Keratinocyte (primary cell): ENCODE results near the gene PKP4. TPM values are rescaled to one million over a fixed set of nuclear protein-coding genes. Genes with fewer than 3 reads are reported as not detected.

ENCODE experiments used
- DNase-seq: peaks from one replicate; pipeline ENCODE4 v3.0.0-alpha.2; 2011; ENCODE audit warnings: low read depth, missing footprints, low spot score
- FAIRE-seq: peaks from 2 replicates; lab custom pipeline; 2011; peaks lifted over from hg19 to GRCh38; lab: Jason Lieb, UNC
- H2AFZ ChIP-seq: 2 replicates; pipeline ENCODE4 v1.6.0; 2012; ENCODE audit warnings: low read length, control low read depth, inconsistent platforms; ENCODE audit not compliant: control insufficient read depth
- H3K27ac ChIP-seq: 2 replicates; pipeline ENCODE4 v1.5.1; 2011; ENCODE audit warnings: low read length; ENCODE audit not compliant: control insufficient read depth, insufficient read depth
- H3K27me3 ChIP-seq: 3 replicates; pipeline ENCODE4 v1.6.0; 2011; ENCODE audit warnings: low read length; ENCODE audit not compliant: control insufficient read depth, insufficient read depth; ENCODE audit errors: extremely low read depth
- H3K36me3 ChIP-seq, 2 experiments: 2 replicates in 1 of 2; 3 replicates in 1 of 2; pipeline ENCODE4 v1.5.1; 2011; ENCODE audit warnings: low read length in 2 of 2, mild to moderate bottlenecking in 1 of 2; ENCODE audit not compliant: control insufficient read depth in 2 of 2, insufficient read depth in 2 of 2; ENCODE audit errors: extremely low read depth in 1 of 2
- H3K4me1 ChIP-seq: 3 replicates; pipeline ENCODE4 v1.5.1; 2011; ENCODE audit warnings: low read length; ENCODE audit not compliant: control insufficient read depth, insufficient read depth; ENCODE audit errors: extremely low read depth
- H3K4me2 ChIP-seq: 3 replicates; pipeline ENCODE4 v1.6.0; 2011; ENCODE audit warnings: low read depth, low read length; ENCODE audit not compliant: control insufficient read depth, insufficient read depth; ENCODE audit errors: extremely low read depth
- H3K4me3 ChIP-seq, 3 experiments: fragments of 200-600 bp in 1 of 3; sonication (generic) in 1 of 3; 2 replicates in 2 of 3; 3 replicates in 1 of 3; pipeline ENCODE4 v1.5.1; 2011 to 2016; ENCODE audit warnings: low read length in 3 of 3, mild to moderate bottlenecking in 3 of 3, control low read depth in 2 of 3, inconsistent platforms in 1 of 3, low read depth in 1 of 3, mixed read lengths in 1 of 3, mixed run types in 1 of 3, moderate library complexity in 1 of 3; ENCODE audit not compliant: control insufficient read depth in 2 of 3, insufficient read depth in 2 of 3; ENCODE audit errors: extremely low read depth in 1 of 3
- H3K79me2 ChIP-seq: 2 replicates; pipeline ENCODE4 v1.6.0; 2012; ENCODE audit warnings: low read length; ENCODE audit not compliant: control insufficient read depth, insufficient read depth
- H3K9ac ChIP-seq: 3 replicates; pipeline ENCODE4 v1.6.0; 2011; ENCODE audit warnings: low read length; ENCODE audit not compliant: control insufficient read depth, insufficient read depth; ENCODE audit errors: extremely low read depth
- H3K9me1 ChIP-seq: 3 replicates; pipeline ENCODE4 v1.6.0; 2011; ENCODE audit warnings: low read length; ENCODE audit not compliant: control insufficient read depth, insufficient read depth; ENCODE audit errors: extremely low read depth
- H3K9me3 ChIP-seq: 2 replicates; pipeline ENCODE4 v1.5.1; 2012; ENCODE audit warnings: low read depth, low read length; ENCODE audit not compliant: control insufficient read depth
- H4K20me1 ChIP-seq: 3 replicates; pipeline ENCODE4 v1.6.0; 2011; ENCODE audit warnings: low read length; ENCODE audit not compliant: control insufficient read depth, insufficient read depth; ENCODE audit errors: extremely low read depth
- EZH2 ChIP-seq: IDR thresholded peaks from one replicate; pipeline ENCODE4 v1.6.1; 2012; ENCODE audit warnings: inconsistent platforms, mild to moderate bottlenecking, low read length, moderate library complexity
- dilution Hi-C: fragments of 300-500 bp; cut with MboI; formaldehyde crosslinking; loops from one replicate; pipeline ENCODE4 v1.7.0; 2020; ENCODE audit warnings: low sequenced_read_pairs; ENCODE audit not compliant: extremely low pct_ligation_motif_present
- polyA plus RNA-seq, 5 experiments: library from polyadenylated mRNA; depleted of rRNA in 3 of 5; stranded (reverse) in 3 of 5; stranded (forward) in 1 of 5; unstranded in 1 of 5; fragments of >200 nt; gene quantifications; 1 replicate in 1 of 5; 2 replicates in 3 of 5; 3 replicates in 1 of 5; pipeline versions ENCODE4 v1.2.1 to v1.2.3, GENCODE V29; 2011 to 2012; ENCODE audit warnings: missing spikeins in 2 of 5, low read depth in 1 of 5, low replicate concordance in 1 of 5
- TF ChIP-seq, protein P1 (sequence below), 3 experiments: IDR thresholded peaks in 1 of 3; conservative IDR thresholded peaks in 1 of 3; optimal IDR thresholded peaks in 1 of 3; 2 replicates in 2 of 3; 3 replicates in 1 of 3; pipeline versions ENCODE3 to v1.5.1; 2011; ENCODE audit warnings: low read length in 3 of 3, mild to moderate bottlenecking in 3 of 3, moderate library complexity in 2 of 3, control low read depth in 1 of 3, inconsistent platforms in 1 of 3; ENCODE audit not compliant: insufficient read depth in 2 of 3; ENCODE audit errors: extremely low read depth in 1 of 3

The PKP4 gene
- polyA plus RNA-seq, 1 donor (not counting 4 experiments of a cell fraction or from before 2014, with no cell fraction given): 43.8 TPM

DNA sequence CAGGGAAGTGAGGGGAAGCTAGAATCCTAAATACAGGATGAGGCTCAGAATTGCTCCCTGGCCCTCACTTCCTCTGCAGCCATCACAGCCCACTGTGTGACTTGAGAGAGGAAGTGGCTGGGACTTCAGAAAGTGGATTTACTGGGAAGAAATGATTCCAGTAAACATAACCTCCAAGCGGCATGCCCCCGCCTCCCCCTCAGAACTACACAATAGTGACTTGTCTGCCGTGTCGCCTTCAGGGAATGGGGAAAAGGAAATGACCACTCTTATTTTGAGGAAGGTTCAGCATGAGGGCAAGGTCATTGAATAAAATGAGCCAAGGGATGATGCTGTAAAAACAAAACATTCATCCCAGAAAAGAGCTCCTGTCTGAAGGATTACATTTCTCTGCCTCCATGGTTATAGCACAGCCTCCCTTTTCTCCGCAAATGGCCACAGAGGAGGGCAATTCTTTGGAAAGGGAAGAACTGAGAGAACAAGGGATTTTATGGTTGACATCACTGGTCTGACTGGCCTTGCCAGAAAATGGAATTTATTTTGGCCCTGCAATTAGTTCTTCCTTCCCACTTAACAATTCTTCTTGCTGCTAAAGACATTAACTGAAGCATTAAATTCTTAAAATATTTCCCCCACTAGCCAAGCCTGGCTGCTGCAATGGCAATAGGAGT is 259.5 kb downstream of the PKP4 start:
- no peaks in the 10 kb centered on the region for H3K36me3 ChIP-seq
- no peak overlapping the region for H3K27ac ChIP-seq
- H2AFZ ChIP-seq: no peak overlapping the region
- no peak overlapping the region for H3K9ac ChIP-seq
- H3K79me2 ChIP-seq: no peaks in the 10 kb centered on the region
- H3K9me3 ChIP-seq: no peaks in the 10 kb centered on the region
- H3K4me2 ChIP-seq: no peak overlapping the region
- no peaks in the 10 kb centered on the region for H4K20me1 ChIP-seq
- dilution Hi-C loops: no loop called here
- no peak overlapping the region for H3K4me3 ChIP-seq
- peaks cover 2% of the 10 kb centered on the region for H3K27me3 ChIP-seq
- FAIRE-seq: no peak
- TF ChIP-seq, protein P1, sequence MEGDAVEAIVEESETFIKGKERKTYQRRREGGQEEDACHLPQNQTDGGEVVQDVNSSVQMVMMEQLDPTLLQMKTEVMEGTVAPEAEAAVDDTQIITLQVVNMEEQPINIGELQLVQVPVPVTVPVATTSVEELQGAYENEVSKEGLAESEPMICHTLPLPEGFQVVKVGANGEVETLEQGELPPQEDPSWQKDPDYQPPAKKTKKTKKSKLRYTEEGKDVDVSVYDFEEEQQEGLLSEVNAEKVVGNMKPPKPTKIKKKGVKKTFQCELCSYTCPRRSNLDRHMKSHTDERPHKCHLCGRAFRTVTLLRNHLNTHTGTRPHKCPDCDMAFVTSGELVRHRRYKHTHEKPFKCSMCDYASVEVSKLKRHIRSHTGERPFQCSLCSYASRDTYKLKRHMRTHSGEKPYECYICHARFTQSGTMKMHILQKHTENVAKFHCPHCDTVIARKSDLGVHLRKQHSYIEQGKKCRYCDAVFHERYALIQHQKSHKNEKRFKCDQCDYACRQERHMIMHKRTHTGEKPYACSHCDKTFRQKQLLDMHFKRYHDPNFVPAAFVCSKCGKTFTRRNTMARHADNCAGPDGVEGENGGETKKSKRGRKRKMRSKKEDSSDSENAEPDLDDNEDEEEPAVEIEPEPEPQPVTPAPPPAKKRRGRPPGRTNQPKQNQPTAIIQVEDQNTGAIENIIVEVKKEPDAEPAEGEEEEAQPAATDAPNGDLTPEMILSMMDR (optimal IDR thresholded peaks at IDR 0.05 in 1 of 3, IDR thresholded peaks at IDR 0.05 in 1 of 3, conservative IDR thresholded peaks at IDR 0.05 in 1 of 3; ENCODE audit: extremely low read depth in 1 of 3, insufficient read depth in 2 of 3, low read length in 3 of 3): no peak
- TF ChIP-seq EZH2: no peak
- H3K4me1 ChIP-seq: no peaks in the 10 kb centered on the region
- no peak for DNase-seq
- H3K9me1 ChIP-seq: no peaks in the 10 kb centered on the region

DNA sequence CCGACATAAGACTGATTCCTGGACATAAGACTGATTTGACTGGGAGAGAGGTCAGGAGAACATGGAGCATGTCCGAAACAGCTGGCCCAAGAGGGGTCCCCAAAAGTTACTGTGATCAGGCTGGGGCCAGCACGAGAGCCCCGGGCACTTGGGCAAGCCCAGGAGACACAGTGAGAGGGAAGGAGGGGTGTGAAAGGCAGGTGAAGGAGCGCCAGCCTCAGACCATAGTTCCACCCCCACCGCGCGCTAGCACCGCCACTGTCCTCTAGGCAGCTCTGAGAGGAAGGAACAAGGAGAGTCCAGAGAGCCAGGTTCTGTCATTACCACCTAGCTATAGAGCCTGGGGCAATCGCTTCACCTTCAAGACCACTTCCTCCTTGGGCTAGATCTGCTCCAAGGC is 260.2 kb downstream of the PKP4 start:
- Histone ChIP-seq H3K9me1 (no peaks in the 10 kb centered on the region), H3K27me3 (peaks cover 2% of the 10 kb centered on the region), H4K20me1 (no peaks in the 10 kb centered on the region), H2AFZ (no peak overlapping the region), H3K4me3 (no peak overlapping the region), H3K4me2 (no peak overlapping the region), H3K36me3 (no peaks in the 10 kb centered on the region), H3K9me3 (no peaks in the 10 kb centered on the region), H3K4me1 (no peaks in the 10 kb centered on the region), H3K27ac (no peak overlapping the region), H3K79me2 (no peaks in the 10 kb centered on the region), H3K9ac (no peak overlapping the region)
- no peak for FAIRE-seq
- no peak for TF ChIP-seq EZH2
- TF ChIP-seq, protein P1 (optimal IDR thresholded peaks at IDR 0.05 in 1 of 3, IDR thresholded peaks at IDR 0.05 in 1 of 3, conservative IDR thresholded peaks at IDR 0.05 in 1 of 3; ENCODE audit: extremely low read depth in 1 of 3, insufficient read depth in 2 of 3, low read length in 3 of 3): no peak
- no peak for DNase-seq
- dilution Hi-C loops: no loop called here
